GM18526 (cell line): ENCODE measurements around the gene PML.

Source experiments
- POLR2A ChIP-seq: IDR thresholded peaks from 3 replicates; pipeline ENCODE4 v1.6.1; 2011; ENCODE audit not compliant: insufficient read length; ENCODE audit errors: extremely low read depth

The PML gene

GRCh38 chr15:74037171-74038117 lies 42.9 kb downstream of the PML start:
- no peak for TF ChIP-seq POLR2A

- TF ChIP-seq POLR2A, result no peak
These were observed 44.5 kb downstream of the PML start for GRCh38 chr15:74038707-74039655.

DNA sequence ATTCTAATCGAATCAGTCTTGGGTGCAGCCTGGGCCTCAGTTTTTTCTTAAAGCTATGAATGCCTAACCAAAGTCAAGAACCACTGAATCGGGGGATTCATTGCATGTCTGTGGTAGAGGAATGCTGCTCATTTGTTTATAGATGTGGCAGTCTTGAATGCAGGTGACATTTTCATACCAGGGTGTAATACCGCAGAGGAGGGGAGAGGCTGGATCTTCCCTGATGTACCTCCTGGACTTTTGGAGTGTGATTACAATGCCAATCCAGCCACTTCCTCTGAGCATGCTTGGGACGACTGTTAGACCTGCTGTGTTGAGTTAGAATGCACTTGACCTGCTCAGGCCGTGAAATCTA lies 45.1 kb downstream of the PML start:
- TF ChIP-seq POLR2A, result no peak

DNA sequence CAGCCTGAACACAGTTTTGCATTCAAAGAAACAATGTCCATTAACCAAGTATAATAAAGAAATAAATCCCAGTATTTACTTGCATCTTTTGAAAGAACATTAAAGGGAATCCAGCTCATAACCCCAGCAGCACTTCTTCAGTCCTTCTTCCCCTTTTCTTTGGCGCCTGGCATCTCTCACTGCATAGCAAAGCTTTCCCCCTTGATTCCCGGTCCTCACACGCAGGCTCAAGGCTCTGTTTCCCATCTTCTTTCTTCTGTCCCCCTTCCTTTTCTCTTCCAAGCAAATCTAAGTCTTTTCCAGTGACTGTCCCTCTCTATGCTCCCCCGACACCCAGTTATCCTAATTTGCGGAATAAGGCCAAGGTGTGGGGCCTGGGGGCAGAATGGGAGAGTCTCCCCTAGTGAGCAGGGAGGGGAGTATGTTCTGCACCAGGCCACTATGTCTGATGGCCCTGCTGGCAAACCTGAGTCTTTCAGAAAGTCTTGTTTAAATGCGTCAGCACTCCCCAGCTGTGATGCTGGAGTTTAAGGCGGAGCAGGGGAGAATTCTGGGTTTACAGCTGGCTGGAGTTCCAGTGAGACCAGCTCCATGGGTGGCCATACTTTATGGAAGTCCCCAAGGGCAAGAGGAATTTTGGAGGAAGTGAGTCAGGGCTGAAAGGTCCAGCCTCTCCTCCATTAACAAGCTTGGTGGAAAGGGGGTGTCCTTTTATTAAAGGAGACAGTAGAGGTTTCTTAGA lies 45.8 kb downstream of the PML start:
- no peak for TF ChIP-seq POLR2A

- no peak for TF ChIP-seq POLR2A
These were observed 46.8 kb downstream of the PML start for GRCh38 chr15:74041311-74041756.

GRCh38 chr15:74041777-74042435 lies 47.4 kb downstream of the PML start:
- TF ChIP-seq POLR2A, result no peak

- TF ChIP-seq POLR2A, result no peak
These were observed 48.3 kb downstream of the PML start for GRCh38 chr15:74042603-74043424.

- TF ChIP-seq POLR2A, result no peak
These were observed 49.1 kb downstream of the PML start for GRCh38 chr15:74043425-74044266.

DNA sequence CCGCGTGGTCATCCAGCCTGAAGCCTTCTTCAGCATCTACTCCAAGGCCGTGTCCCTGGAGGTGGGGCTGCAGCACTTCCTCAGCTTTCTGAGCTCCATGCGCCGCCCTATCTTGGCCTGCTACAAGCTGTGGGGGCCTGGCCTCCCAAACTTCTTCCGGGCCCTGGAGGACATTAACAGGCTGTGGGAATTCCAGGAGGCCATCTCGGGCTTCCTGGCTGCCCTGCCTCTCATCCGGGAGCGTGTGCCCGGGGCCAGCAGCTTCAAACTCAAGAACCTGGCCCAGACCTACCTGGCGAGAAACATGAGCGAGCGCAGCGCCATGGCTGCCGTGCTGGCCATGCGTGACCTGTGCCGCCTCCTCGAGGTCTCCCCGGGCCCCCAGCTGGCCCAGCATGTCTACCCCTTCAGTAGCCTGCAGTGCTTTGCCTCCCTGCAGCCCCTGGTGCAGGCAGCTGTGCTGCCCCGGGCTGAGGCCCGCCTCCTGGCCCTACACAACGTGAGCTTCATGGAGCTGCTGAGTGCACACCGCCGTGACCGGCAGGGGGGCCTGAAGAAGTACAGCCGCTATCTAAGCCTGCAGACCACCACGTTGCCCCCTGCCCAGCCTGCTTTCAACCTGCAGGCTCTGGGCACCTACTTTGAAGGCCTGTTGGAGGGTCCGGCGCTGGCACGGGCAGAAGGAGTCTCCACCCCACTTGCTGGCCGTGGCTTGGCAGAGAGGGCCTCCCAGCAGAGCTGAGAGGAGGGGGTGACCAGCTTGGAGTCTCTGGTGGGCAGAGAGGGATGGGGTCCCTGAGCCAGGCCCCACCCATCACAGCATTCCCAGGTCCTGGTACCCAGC lies 50.0 kb downstream of the PML start:
- TF ChIP-seq POLR2A, result no peak

DNA sequence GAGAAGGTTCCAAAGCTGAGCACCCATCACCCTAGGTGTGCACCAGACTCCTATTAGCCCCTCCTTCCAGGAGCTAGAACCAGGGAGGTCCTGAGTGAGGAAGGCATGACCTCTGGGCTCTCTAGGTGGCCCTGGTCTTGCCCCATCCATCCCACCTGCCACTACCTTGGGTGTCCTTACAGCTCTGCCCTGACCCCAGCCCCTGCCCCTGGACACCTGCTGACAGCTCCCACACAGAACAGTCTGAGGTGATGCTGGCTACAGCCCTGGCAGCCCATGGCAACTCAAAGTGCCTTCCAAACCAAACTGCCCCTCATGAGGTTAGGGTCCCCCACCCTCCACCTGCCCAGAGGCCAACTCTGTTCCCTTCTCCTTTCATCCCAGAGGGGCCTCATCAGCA lies 50.7 kb downstream of the PML start:
- TF ChIP-seq POLR2A, result no peak

GRCh38 chr15:74045636-74046274 lies 51.2 kb downstream of the PML start:
- no peak for TF ChIP-seq POLR2A

DNA sequence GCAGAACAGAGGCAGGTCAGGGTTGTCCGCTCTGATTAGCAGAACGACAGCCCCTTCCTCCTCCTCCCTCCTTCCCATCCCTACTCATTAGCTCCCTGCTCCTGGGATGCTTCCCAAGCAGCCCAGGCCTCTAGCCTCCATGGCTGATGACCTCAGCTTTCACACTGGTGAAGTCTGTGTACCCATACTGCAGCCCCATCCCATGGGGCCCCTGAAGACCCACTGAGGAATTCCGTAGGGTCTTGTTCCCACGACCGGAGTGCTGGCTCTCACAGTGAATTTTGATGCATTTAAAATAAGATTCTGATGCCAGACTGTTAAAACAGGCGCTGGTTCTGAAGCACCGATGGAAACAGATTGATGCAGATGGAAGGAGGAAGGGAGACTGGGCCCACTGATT lies 51.8 kb downstream of the PML start:
- no peak for TF ChIP-seq POLR2A
